Epithelial cell of esophagus (primary cell): ENCODE data around the gene MROH8.
"Not testable (repeated sequence)": the region's sequence is repeated elsewhere in the genome, so short reads cannot be mapped to it uniquely, and the experiment has no call there.

Experiments
- DNase-seq: peaks from one replicate; pipeline ENCODE4 v3.0.0; 2010; ENCODE audit warnings: low read depth
- H3K4me3 ChIP-seq: 2 replicates; pipeline ENCODE4 v1.5.1; 2011; ENCODE audit warnings: mild to moderate bottlenecking, low read length, control low read depth
- TF ChIP-seq, protein P1 (sequence below): IDR thresholded peaks from 2 replicates; pipeline ENCODE4 v1.5.1; 2011; ENCODE audit warnings: low read depth, mild to moderate bottlenecking, low read length, control low read depth, inconsistent platforms; ENCODE audit not compliant: insufficient read depth; ENCODE audit errors: missing control alignments

The MROH8 gene

GRCh38 chr20:37160683-37161082 is 18.7 kb downstream of the MROH8 start:
- no peak for DNase-seq
- TF ChIP-seq, protein P1, sequence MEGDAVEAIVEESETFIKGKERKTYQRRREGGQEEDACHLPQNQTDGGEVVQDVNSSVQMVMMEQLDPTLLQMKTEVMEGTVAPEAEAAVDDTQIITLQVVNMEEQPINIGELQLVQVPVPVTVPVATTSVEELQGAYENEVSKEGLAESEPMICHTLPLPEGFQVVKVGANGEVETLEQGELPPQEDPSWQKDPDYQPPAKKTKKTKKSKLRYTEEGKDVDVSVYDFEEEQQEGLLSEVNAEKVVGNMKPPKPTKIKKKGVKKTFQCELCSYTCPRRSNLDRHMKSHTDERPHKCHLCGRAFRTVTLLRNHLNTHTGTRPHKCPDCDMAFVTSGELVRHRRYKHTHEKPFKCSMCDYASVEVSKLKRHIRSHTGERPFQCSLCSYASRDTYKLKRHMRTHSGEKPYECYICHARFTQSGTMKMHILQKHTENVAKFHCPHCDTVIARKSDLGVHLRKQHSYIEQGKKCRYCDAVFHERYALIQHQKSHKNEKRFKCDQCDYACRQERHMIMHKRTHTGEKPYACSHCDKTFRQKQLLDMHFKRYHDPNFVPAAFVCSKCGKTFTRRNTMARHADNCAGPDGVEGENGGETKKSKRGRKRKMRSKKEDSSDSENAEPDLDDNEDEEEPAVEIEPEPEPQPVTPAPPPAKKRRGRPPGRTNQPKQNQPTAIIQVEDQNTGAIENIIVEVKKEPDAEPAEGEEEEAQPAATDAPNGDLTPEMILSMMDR, result no peak
- no peak overlapping the region for H3K4me3 ChIP-seq

- TF ChIP-seq, protein P1, result no peak
- no peak overlapping the region for H3K4me3 ChIP-seq
Observed at GRCh38 chr20:37158248-37158647, 21.1 kb downstream of the MROH8 start.

DNA sequence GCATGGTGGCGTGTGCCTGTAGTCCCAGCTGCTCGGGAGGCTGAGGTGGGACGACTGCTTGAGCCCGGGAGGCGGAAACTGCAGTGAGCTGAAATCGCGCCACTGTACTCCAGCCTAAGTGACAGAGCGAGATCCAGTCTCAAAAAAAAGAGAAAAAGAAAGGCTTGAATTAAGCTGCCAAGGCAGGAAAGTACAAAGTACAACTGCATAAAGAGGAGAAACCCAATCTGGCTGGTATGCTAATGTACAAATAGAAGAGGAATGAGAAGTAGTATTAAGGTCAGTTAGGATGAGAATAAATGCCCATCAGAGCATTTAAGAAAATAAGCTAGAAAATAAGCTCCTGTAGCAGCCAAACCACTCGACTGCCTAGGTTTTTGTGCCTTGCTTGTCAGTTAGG is 23.4 kb downstream of the MROH8 start:
- TF ChIP-seq, protein P1, result no peak
- DNase-seq, result no peak
- no peak overlapping the region for H3K4me3 ChIP-seq

More at GRCh38 chr20:37158248-37158647, 21.1 kb downstream of the MROH8 start:
- no peak for DNase-seq

DNA sequence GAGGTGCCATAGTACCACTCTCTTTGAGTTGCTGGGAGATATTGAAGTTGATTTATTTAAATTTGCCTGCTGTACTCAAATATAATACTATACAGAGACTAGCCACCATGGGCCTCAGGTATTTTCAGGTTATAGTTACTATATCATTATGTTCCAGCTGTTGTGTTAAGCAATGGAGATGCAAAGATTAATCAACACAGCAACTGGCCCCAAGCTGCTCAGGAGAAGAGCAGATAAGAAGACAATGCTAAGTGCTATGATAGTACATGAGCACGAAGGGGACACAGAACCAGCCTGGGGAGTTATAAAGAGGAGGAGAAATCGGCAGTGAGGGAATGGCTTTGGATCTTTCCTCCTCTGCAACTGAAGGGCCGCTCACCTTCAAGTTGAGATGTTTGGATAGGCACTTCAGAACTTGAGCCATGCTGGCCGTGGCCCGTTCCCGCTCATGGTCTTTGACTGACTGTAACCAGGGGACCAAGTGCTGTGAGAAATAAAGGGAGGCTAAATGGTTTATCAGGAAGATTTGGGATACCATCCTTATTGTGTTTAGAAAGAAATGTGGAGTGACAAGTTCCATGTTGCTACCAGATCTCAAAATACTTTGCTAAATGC is 24.6 kb downstream of the MROH8 start:
- no peak for DNase-seq
- H3K4me3 ChIP-seq, result no peak overlapping the region
- TF ChIP-seq, protein P1, result no peak

DNA sequence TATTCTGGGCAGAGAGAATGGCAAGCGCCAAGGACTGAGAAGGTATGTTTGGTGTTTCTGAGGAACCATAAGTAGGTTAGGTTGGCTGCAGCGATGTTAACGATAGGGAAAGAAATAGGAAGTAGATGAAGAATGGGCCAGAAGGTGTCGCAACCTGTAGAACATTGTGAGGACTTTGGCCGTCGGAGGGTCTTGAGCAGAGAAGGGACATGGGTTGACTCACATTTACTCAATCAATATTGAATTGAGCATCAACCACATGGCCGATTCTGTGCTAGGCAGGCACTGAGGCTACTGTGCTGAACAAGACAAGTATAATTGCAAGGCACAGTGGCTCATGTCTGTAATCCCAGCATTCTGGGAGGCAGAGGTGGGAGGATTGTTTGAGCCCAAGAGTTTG is 27.1 kb downstream of the MROH8 start:
- TF ChIP-seq, protein P1, result no peak
- DNase-seq, result no peak
- H3K4me3 ChIP-seq, result no peak overlapping the region

GRCh38 chr20:37151529-37151928 is 27.8 kb downstream of the MROH8 start:
- no peak for DNase-seq
- H3K4me3 ChIP-seq, result no peak overlapping the region
- TF ChIP-seq, protein P1, result no peak

GRCh38 chr20:37150864-37151263 is 28.5 kb downstream of the MROH8 start:
- DNase-seq, H3K4me3 ChIP-seq: not testable (repeated sequence)
